Right lobe of liver (tissue), 6 donors: ENCODE results near the gene DGKH. TPM values are rescaled to one million over a fixed set of nuclear protein-coding genes. Genes with fewer than 3 reads are reported as not detected.

Source experiments
- ATAC-seq, 4 donors: fragments of 200-7000 bp; cut with Tn5 transposase; one replicate each; pipeline ENCODE4 v1.9.1; 2020; ENCODE audit warnings: mild to moderate bottlenecking in 4 of 4, moderate library complexity in 4 of 4
- DNase-seq, 3 donors: peaks; one replicate each; pipeline ENCODE4 v3.0.0-alpha.2; 2020
- H3K27ac ChIP-seq, 3 donors: fragments of 200-600 bp; one replicate each; pipeline ENCODE4 v1.8.0; 2022
- H3K27me3 ChIP-seq, 2 donors: fragments of 200-600 bp; one replicate each; pipeline ENCODE4 v1.8.0; 2022
- H3K36me3 ChIP-seq, 4 donors: fragments of 200-600 bp; sonication (generic) in 1 of 4; one replicate each; pipeline versions ENCODE4 v1.5.1 to v1.8.0; 2017 to 2022; ENCODE audit warnings: control low read depth in 1 of 4
- H3K4me1 ChIP-seq, 4 donors: fragments of 200-600 bp; sonication (generic) in 1 of 4; one replicate each; pipeline versions ENCODE4 v1.5.1 to v1.8.0; 2017 to 2022; ENCODE audit warnings: control low read depth in 1 of 4
- H3K4me3 ChIP-seq, 3 donors: fragments of 200-600 bp; one replicate each; pipeline ENCODE4 v1.8.0; 2022
- H3K9me3 ChIP-seq, 4 donors: fragments of 200-600 bp; sonication (generic) in 1 of 4; one replicate each; pipeline versions ENCODE4 v1.5.1 to v1.8.0; 2017 to 2022; ENCODE audit warnings: control low read depth in 1 of 4
- CTCF ChIP-seq, 4 donors: fragments of 200-600 bp in 3 of 4; fragments of 450-650 bp in 1 of 4; IDR thresholded peaks; one replicate each; pipeline versions ENCODE4 v1.5.1 to v1.8.0; 2016 to 2022; ENCODE audit warnings: antibody characterized with exemption in 4 of 4, mild to moderate bottlenecking in 2 of 4
- POLR2A ChIP-seq: fragments of 450-650 bp; IDR thresholded peaks from one replicate; pipeline ENCODE4 v1.6.1; 2017; ENCODE audit warnings: antibody characterized with exemption, mild to moderate bottlenecking
- WGBS: methylation state at CpG from one replicate; pipeline ENCODE4 v1.1.6; 2018; ENCODE audit warnings: low coverage, low lambda C conversion rate; ENCODE audit not compliant: insufficient coverage; ENCODE audit errors: missing lambda C conversion rate; 5-methylcytosine and 5-hydroxymethylcytosine counted together
- intact Hi-C, 2 donors: fragments of 100-400 bp; cut with DNase I; formaldehyde crosslinking; loops; one replicate each; pipeline versions ENCODE4 v1.11.2 to v1.14.1; 2022
- total RNA-seq, 6 experiments: library from RNA; depleted of rRNA in 2 of 6; stranded (reverse); fragments of >200 nt in 2 of 6; fragmentation: NEBNext Ultra II Directional in 3 of 6; extraction: Animal tissue kit (Norgen Biotek cat#: 25700) in 3 of 6; gene quantifications; one replicate each; pipeline versions ENCODE4 v1.1.0 to v1.2.4, GENCODE V29; 2016 to 2023
- donor health status: DM: no; HTN: yes; CAD: no.
- donor health status: DM: no; HTN: no; CAD: no.
- donor health status: DM: no; HTN: no; CAD: no.
- donor health status: DM: no; HTN: yes; CAD: no.
- donor health status: DM: no; HTN: yes; CAD: no.

The DGKH gene
- total RNA-seq, 6 experiments from 2014 or later = 0.95 to 5.1 (median 2.2) TPM

GRCh38 chr13:42239644-42240043 lies 191.2 kb downstream of the DGKH start:
- no peak for TF ChIP-seq CTCF (IDR thresholded peaks at IDR 0.05)
- no peak overlapping the region for H3K27ac ChIP-seq
- no peaks in the 10 kb centered on the region for H3K36me3 ChIP-seq
- no peak for DNase-seq
- H3K4me3 ChIP-seq = no peak overlapping the region
- H3K9me3 ChIP-seq = no peaks in the 10 kb centered on the region
- no peaks in the 10 kb centered on the region for H3K4me1 ChIP-seq
- H3K27me3 ChIP-seq = no peaks in the 10 kb centered on the region
- intact Hi-C loops = no loop called here
- ATAC-seq = no peak

GRCh38 chr13:42246541-42246940 lies 198.1 kb downstream of the DGKH start:
- DNase-seq (no peak), ATAC-seq (no peak)
- H3K4me1 ChIP-seq = no peaks in the 10 kb centered on the region
- no peaks in the 10 kb centered on the region for H3K9me3 ChIP-seq
- no peaks in the 10 kb centered on the region for H3K27me3 ChIP-seq
- no peak overlapping the region for H3K4me3 ChIP-seq
- intact Hi-C loops = no loop called here
- H3K27ac ChIP-seq = no peak overlapping the region
- 75% methylated on average over 5 of the region's 8 CpGs for WGBS
- TF ChIP-seq CTCF (IDR thresholded peaks at IDR 0.05) = no peak
- TF ChIP-seq POLR2A = no peak
- H3K36me3 ChIP-seq = no peaks in the 10 kb centered on the region

GRCh38 chr13:42247883-42248282 lies 199.4 kb downstream of the DGKH start:
- TF ChIP-seq POLR2A (no peak), CTCF (IDR thresholded peaks at IDR 0.05) (no peak)
- Histone ChIP-seq H3K36me3 (no peaks in the 10 kb centered on the region), H3K27ac (no peak overlapping the region), H3K4me3 (no peak overlapping the region), H3K27me3 (no peaks in the 10 kb centered on the region), H3K4me1 (no peaks in the 10 kb centered on the region), H3K9me3 (no peaks in the 10 kb centered on the region)
- intact Hi-C loops = no loop called here
- WGBS = 79% methylated on average over 2 of the region's 2 CpGs
- DNase-seq (no peak), ATAC-seq (no peak)

GRCh38 chr13:42255886-42256285 lies 207.4 kb downstream of the DGKH start:
- 66% methylated on average over 3 of the region's 5 CpGs for WGBS
- no peaks in the 10 kb centered on the region for H3K27me3 ChIP-seq
- intact Hi-C loops = no loop called here
- H3K4me3 ChIP-seq = no peak overlapping the region
- H3K36me3 ChIP-seq = no peaks in the 10 kb centered on the region
- no peak overlapping the region for H3K27ac ChIP-seq
- no peaks in the 10 kb centered on the region for H3K4me1 ChIP-seq
- TF ChIP-seq POLR2A (no peak), CTCF (IDR thresholded peaks at IDR 0.05) (no peak)
- H3K9me3 ChIP-seq = no peaks in the 10 kb centered on the region
- DNase-seq (no peak), ATAC-seq (no peak)

- Histone ChIP-seq H3K27ac (no peak overlapping the region), H3K4me3 (no peak overlapping the region), H3K36me3 (no peaks in the 10 kb centered on the region), H3K9me3 (no peaks in the 10 kb centered on the region), H3K4me1 (no peaks in the 10 kb centered on the region), H3K27me3 (no peaks in the 10 kb centered on the region)
- intact Hi-C loops = no loop called here
- 82% methylated on average over 3 of the region's 5 CpGs for WGBS
- DNase-seq (no peak), ATAC-seq (no peak)
- TF ChIP-seq CTCF (IDR thresholded peaks at IDR 0.05) (no peak), POLR2A (no peak)
These were observed 210.3 kb downstream of the DGKH start for GRCh38 chr13:42258747-42259146.
